Activated naive CD4-positive, alpha-beta T cell treated with anti-CD3 and anti-CD28 coated beads for 36 hours (primary cell): ENCODE data around the gene PYHIN1. TPM values are rescaled to one million over a fixed set of nuclear protein-coding genes. Genes with fewer than 3 reads are reported as not detected.
"Not testable (repeated sequence)": the region's sequence is repeated elsewhere in the genome, so short reads cannot be mapped to it uniquely, and the experiment has no call there.

Experiments
- CTCF ChIA-PET: fragments of 350-600 bp; sonication (Branson Sonifier 250); formaldehyde crosslinking; loops from one replicate; lab custom pipeline; 2021; ENCODE audit warnings: antibody characterized with exemption; lab: Charles Lee
- DNase-seq: peaks from one replicate; pipeline ENCODE4 v3.0.0-alpha.2; 2020
- H3K27ac Mint-ChIP-seq: one replicate; pipeline ENCODE4 v1.8.0; 2021; ENCODE audit warnings: mild to moderate bottlenecking, mixed read lengths
- H3K27me3 Mint-ChIP-seq: one replicate; pipeline ENCODE4 v1.8.0; 2021; ENCODE audit warnings: low read depth, mixed read lengths
- H3K36me3 Mint-ChIP-seq: one replicate; pipeline ENCODE4 v1.8.0; 2021; ENCODE audit warnings: low read depth, mixed read lengths
- H3K4me1 Mint-ChIP-seq: one replicate; pipeline ENCODE4 v1.8.0; 2021; ENCODE audit warnings: low read depth, mixed read lengths
- H3K4me3 Mint-ChIP-seq: one replicate; pipeline ENCODE4 v1.8.0; 2021; ENCODE audit warnings: mild to moderate bottlenecking, moderate library complexity, mixed read lengths
- H3K9me3 Mint-ChIP-seq: one replicate; pipeline ENCODE4 v1.8.0; 2021; ENCODE audit warnings: mixed read lengths
- intact Hi-C: fragments of 100-400 bp; cut with micrococcal nuclease; formaldehyde crosslinking; loops from one replicate; pipeline ENCODE4 v1.15.1; 2023
- total RNA-seq, 2 experiments: library from RNA; stranded (reverse); gene quantifications; one replicate each; pipeline ENCODE4 v1.2.3, GENCODE V29; 2021

The PYHIN1 gene
- total RNA-seq, 2 experiments from 2014 or later = 4.1 to 4.4 TPM

- H3K36me3 Mint-ChIP-seq = peaks cover 24% of the 10 kb centered on the region
- H3K27me3 Mint-ChIP-seq, intact Hi-C loops, H3K4me3 Mint-ChIP-seq, H3K27ac Mint-ChIP-seq, H3K9me3 Mint-ChIP-seq, DNase-seq: not testable (repeated sequence)
- peaks cover 39% of the 10 kb centered on the region for H3K4me1 Mint-ChIP-seq
- CTCF ChIA-PET = interaction anchor here (0.5 to 1.0 kb wide), 2 partner anchors 223 to 523 kb away, joined by 3 read pairs; no protein-coding TSS in a partner anchor
These were observed 75.0 kb downstream of the PYHIN1 start for GRCh38 chr1:159006210-159006807.

GRCh38 chr1:159007726-159008125 lies 76.4 kb downstream of the PYHIN1 start:
- H3K4me1 Mint-ChIP-seq = peaks cover 39% of the 10 kb centered on the region
- H3K27me3 Mint-ChIP-seq = no peaks in the 10 kb centered on the region
- CTCF ChIA-PET = interaction anchor here (1.0 to 1.4 kb wide), 2 partner anchors 43 to 61 kb away, joined by 3 read pairs; no protein-coding TSS in a partner anchor
- H3K4me3 Mint-ChIP-seq = peak overlapping the region; percentile 10
- peak overlapping the region; percentile 88 for H3K27ac Mint-ChIP-seq
- no peak for DNase-seq
- intact Hi-C loops = loop anchor here (1.0 kb wide), 1 partner anchor 9 kb away; no protein-coding TSS in a partner anchor
- peaks cover 37% of the 10 kb centered on the region for H3K36me3 Mint-ChIP-seq
- H3K9me3 Mint-ChIP-seq = peaks cover 1% of the 10 kb centered on the region

GRCh38 chr1:159008744-159009188 lies 77.4 kb downstream of the PYHIN1 start:
- intact Hi-C loops = loop anchor here (1.0 kb wide), 7 partner anchors 10 to 913 kb away; partner anchors contain the start of gene PYHIN1
- CTCF ChIA-PET = interaction anchor here (1.0 kb wide), 4 partner anchors 8 to 60 kb away, joined by 3 to 7 read pairs (median 3); no protein-coding TSS in a partner anchor

GRCh38 chr1:159009287-159009686 lies 77.9 kb downstream of the PYHIN1 start:
- no peaks in the 10 kb centered on the region for H3K27me3 Mint-ChIP-seq
- intact Hi-C loops = loop anchor here (1.0 kb wide), 6 partner anchors 16 to 912 kb away; partner anchors contain the start of gene PYHIN1
- CTCF ChIA-PET = interaction anchor here (1.0 to 1.5 kb wide), 4 partner anchors 9 to 79 kb away, joined by 3 to 7 read pairs (median 3); no protein-coding TSS in a partner anchor
- peaks cover 1% of the 10 kb centered on the region for H3K9me3 Mint-ChIP-seq
- peak; percentile 49 for DNase-seq
- peak overlapping the region; percentile 99 for H3K27ac Mint-ChIP-seq
- peak overlapping the region; percentile 91 for H3K4me3 Mint-ChIP-seq
- peaks cover 52% of the 10 kb centered on the region for H3K36me3 Mint-ChIP-seq
- peaks cover 39% of the 10 kb centered on the region for H3K4me1 Mint-ChIP-seq

More at GRCh38 chr1:159008744-159009188, 77.4 kb downstream of the PYHIN1 start:
- Mint-ChIP-seq H3K9me3 (peaks cover 1% of the 10 kb centered on the region), H3K4me1 (peaks cover 39% of the 10 kb centered on the region), H3K27ac (peak overlapping the region; percentile 99), H3K27me3 (no peaks in the 10 kb centered on the region), H3K36me3 (peaks cover 47% of the 10 kb centered on the region), H3K4me3 (peak overlapping the region; percentile 91)
- peak; percentile 88 for DNase-seq

- intact Hi-C loops = loop anchor here (1.0 to 10.0 kb wide), 12 partner anchors 17 to 1875 kb away; partner anchors contain the start of genes CD48, DCAF8, ETV3 and IGSF8
- peaks cover 1% of the 10 kb centered on the region for H3K9me3 Mint-ChIP-seq
These were observed 78.5 kb downstream of the PYHIN1 start, which contains the start of gene IFI16 for GRCh38 chr1:159009704-159010361. TSS of gene IFI16 (plus strand) at chr1:159009907. CDS start at chr1:159014681, 4,774 bp downstream.

GRCh38 chr1:159010391-159010790 lies 79.0 kb downstream of the PYHIN1 start:
- Mint-ChIP-seq H3K27me3 (no peaks in the 10 kb centered on the region), H3K9me3 (peaks cover 1% of the 10 kb centered on the region), H3K4me3 (peak overlapping the region; percentile 91), H3K27ac (peak overlapping the region; percentile 99), H3K4me1 (peaks cover 36% of the 10 kb centered on the region), H3K36me3 (peaks cover 63% of the 10 kb centered on the region)
- DNase-seq = no peak
- CTCF ChIA-PET = interaction anchor here (0.8 to 1.5 kb wide), 2 partner anchors 62 to 78 kb away, joined by 3 to 5 read pairs; no protein-coding TSS in a partner anchor
- intact Hi-C loops = loop anchor here (5.0 to 10.0 kb wide), 6 partner anchors 1087 to 1876 kb away; partner anchors contain the start of genes CD48, DCAF8, ETV3 and IGSF8

More at GRCh38 chr1:159009704-159010361, 78.5 kb downstream of the PYHIN1 start, which contains the start of gene IFI16:
- H3K27ac Mint-ChIP-seq = peak within 1 kb of the TSS; percentile 99
- H3K4me1 Mint-ChIP-seq = peaks cover 39% of the 10 kb centered on the region
- H3K4me3 Mint-ChIP-seq = peak within 1 kb of the TSS; percentile 91
- CTCF ChIA-PET = interaction anchor here (0.6 to 1.5 kb wide), 4 partner anchors 16 to 802 kb away, joined by 3 to 5 read pairs (median 3); no protein-coding TSS in a partner anchor
- no peaks in the 10 kb centered on the region for H3K27me3 Mint-ChIP-seq
- DNase-seq = peak; percentile 82
- H3K36me3 Mint-ChIP-seq = peaks cover 58% of the 10 kb centered on the region

GRCh38 chr1:159011001-159011400 lies 79.6 kb downstream of the PYHIN1 start:
- H3K9me3 Mint-ChIP-seq, H3K27me3 Mint-ChIP-seq: not testable (repeated sequence)
- H3K4me3 Mint-ChIP-seq = peak overlapping the region; percentile 91
- peaks cover 67% of the 10 kb centered on the region for H3K36me3 Mint-ChIP-seq
- peak; percentile 31 for DNase-seq
- intact Hi-C loops = loop anchor here (5.0 to 10.0 kb wide), 6 partner anchors 1086 to 1876 kb away; partner anchors contain the start of genes CD48, DCAF8, ETV3 and IGSF8
- H3K27ac Mint-ChIP-seq = peak overlapping the region; percentile 99
- CTCF ChIA-PET = interaction anchor here (0.7 to 0.8 kb wide), 2 partner anchors 58 to 62 kb away, joined by 3 to 5 read pairs; no protein-coding TSS in a partner anchor
- peaks cover 36% of the 10 kb centered on the region for H3K4me1 Mint-ChIP-seq

GRCh38 chr1:159011751-159012150 lies 80.4 kb downstream of the PYHIN1 start:
- Mint-ChIP-seq H3K9me3 (no peaks in the 10 kb centered on the region), H3K27me3 (no peaks in the 10 kb centered on the region), H3K36me3 (peaks cover 70% of the 10 kb centered on the region), H3K4me1 (peaks cover 37% of the 10 kb centered on the region), H3K4me3 (peak overlapping the region; percentile 91), H3K27ac (peak overlapping the region; percentile 99)
- CTCF ChIA-PET = no interaction called here
- DNase-seq = no peak
- intact Hi-C loops = loop anchor here (5.0 to 10.0 kb wide), 6 partner anchors 1086 to 1877 kb away; partner anchors contain the start of genes CD48, DCAF8, ETV3 and IGSF8

GRCh38 chr1:159012495-159012894 lies 81.1 kb downstream of the PYHIN1 start:
- Mint-ChIP-seq H3K27ac (peak overlapping the region; percentile 99), H3K4me1 (peaks cover 35% of the 10 kb centered on the region), H3K36me3 (peaks cover 75% of the 10 kb centered on the region), H3K4me3 (peak overlapping the region; percentile 91), H3K9me3 (no peaks in the 10 kb centered on the region), H3K27me3 (no peaks in the 10 kb centered on the region)
- DNase-seq = peak; percentile 82
- intact Hi-C loops = loop anchor here (5.0 to 10.0 kb wide), 6 partner anchors 1085 to 1878 kb away; partner anchors contain the start of genes CD48, DCAF8, ETV3 and IGSF8
- CTCF ChIA-PET = no interaction called here

- intact Hi-C loops = loop anchor here (2.0 to 10.0 kb wide), 8 partner anchors 75 to 1879 kb away; partner anchors contain the start of genes CD48, DCAF8, ETV3 and IGSF8
- H3K4me1 Mint-ChIP-seq = peaks cover 33% of the 10 kb centered on the region
- peak overlapping the region; percentile 91 for H3K4me3 Mint-ChIP-seq
- H3K27me3 Mint-ChIP-seq = no peaks in the 10 kb centered on the region
- no peak for DNase-seq
- CTCF ChIA-PET = no interaction called here
- H3K9me3 Mint-ChIP-seq = no peaks in the 10 kb centered on the region
- peaks cover 83% of the 10 kb centered on the region for H3K36me3 Mint-ChIP-seq
- H3K27ac Mint-ChIP-seq = peak overlapping the region; percentile 99
These were observed 82.7 kb downstream of the PYHIN1 start for GRCh38 chr1:159014003-159014571.

GRCh38 chr1:159014851-159015250 lies 83.5 kb downstream of the PYHIN1 start:
- H3K27ac Mint-ChIP-seq = peak overlapping the region; percentile 99
- no peaks in the 10 kb centered on the region for H3K9me3 Mint-ChIP-seq
- no peaks in the 10 kb centered on the region for H3K27me3 Mint-ChIP-seq
- intact Hi-C loops = loop anchor here (1.0 to 10.0 kb wide), 12 partner anchors 12 to 1880 kb away; partner anchors contain the start of genes CD48, DCAF8, ETV3 and IGSF8
- peaks cover 88% of the 10 kb centered on the region for H3K36me3 Mint-ChIP-seq
- DNase-seq = no peak
- H3K4me3 Mint-ChIP-seq = peak overlapping the region; percentile 91
- CTCF ChIA-PET = no interaction called here
- peaks cover 37% of the 10 kb centered on the region for H3K4me1 Mint-ChIP-seq
